Kidney (tissue), 14 donors: ENCODE measurements around the gene MCTP2. TPM values are rescaled to one million over a fixed set of nuclear protein-coding genes. Genes with fewer than 3 reads are reported as not detected.

Experiments used
- DNase-seq, 5 donors: peaks; one replicate each; pipeline ENCODE4 v3.0.0-alpha.2; 2013 to 2020
- FAIRE-seq: peaks from 2 replicates; lab custom pipeline; 2012; peaks lifted over from hg19 to GRCh38; lab: Jason Lieb, UNC
- H3K27ac ChIP-seq, 2 donors: one replicate each; pipeline ENCODE4 v1.7.0; 2013; ENCODE audit warnings: low read depth in 2 of 2, low read length in 2 of 2, inconsistent platforms in 1 of 2
- H3K27me3 ChIP-seq: one replicate; pipeline ENCODE4 v1.7.1; 2013; ENCODE audit warnings: low read length, inconsistent platforms; ENCODE audit not compliant: control insufficient read depth, insufficient read depth
- H3K36me3 ChIP-seq, 3 donors: one replicate each; pipeline versions ENCODE4 v1.7.0 to v1.7.1; 2013; ENCODE audit warnings: low read length in 3 of 3, control low read depth in 1 of 3, inconsistent platforms in 1 of 3; ENCODE audit not compliant: insufficient read depth in 3 of 3, control insufficient read depth in 2 of 3
- H3K4me1 ChIP-seq, 3 donors: one replicate each; pipeline versions ENCODE4 v1.7.0 to v1.7.1; 2013; ENCODE audit warnings: low read length in 3 of 3, inconsistent platforms in 1 of 3, low read depth in 1 of 3; ENCODE audit not compliant: control insufficient read depth in 2 of 3, insufficient read depth in 2 of 3
- H3K4me3 ChIP-seq, 3 donors: one replicate each; pipeline versions ENCODE4 v1.7.0 to v1.8.1; 2013; ENCODE audit warnings: low read length in 3 of 3, control low read depth in 1 of 3, inconsistent platforms in 1 of 3
- H3K9ac ChIP-seq, 3 donors: one replicate each; pipeline versions ENCODE4 v1.7.0 to v1.7.1; 2013; ENCODE audit warnings: low read length in 3 of 3, control low read depth in 1 of 3, inconsistent platforms in 1 of 3
- H3K9me3 ChIP-seq, 3 donors: one replicate each; pipeline versions ENCODE4 v1.7.0 to v1.7.1; 2013; ENCODE audit warnings: low read length in 3 of 3, control low read depth in 1 of 3, inconsistent platforms in 1 of 3; ENCODE audit not compliant: control insufficient read depth in 2 of 3, insufficient read depth in 1 of 3
- CTCF ChIP-seq: IDR thresholded peaks from 3 replicates; pipeline ENCODE4 v1.5.1; 2012; ENCODE audit warnings: mild to moderate bottlenecking, moderate library complexity, borderline replicate concordance; ENCODE audit not compliant: insufficient read depth; ENCODE audit errors: extremely low read depth
- intact Hi-C: fragments of 100-400 bp; cut with DNase I; formaldehyde crosslinking; loops from one replicate; pipeline ENCODE4 v1.11.1; 2022
- polyA plus RNA-seq: library from polyadenylated mRNA; stranded (reverse); fragments of 350-450 nt; fragmentation: Illumina TruSeq; extraction: RNeasy Lipid Tissue Mini Kit (QIAGEN cat#74804); gene quantifications from one replicate; pipeline ENCODE4 v1.2.3, GENCODE V29; 2014; ENCODE audit warnings: low read depth, low replicate concordance; ENCODE audit not compliant: insufficient read depth
- total RNA-seq: library from RNA; stranded (reverse); fragmentation: NEBNext Ultra II Directional; extraction: Animal tissue kit (Norgen Biotek cat#: 25700); gene quantifications from one replicate; pipeline ENCODE4 v1.2.1, GENCODE V29; 2021
- donor health status: control.
- donor health status: control.
- donor health status: control.
- donor health status: control.
- donor health status: control.
- donor health status: DM: yes; HTN: yes; CAD: no.
- donor health status: Normal renal cell carcinoma (clear cell type).

Gene MCTP2
- total and polyA plus RNA-seq, 2 donors from 2014 or later, result 1.2 to 21.1 TPM

- H3K36me3 ChIP-seq, result no peaks in the 10 kb centered on the region
- no peaks in the 10 kb centered on the region for H3K9me3 ChIP-seq
- no peak overlapping the region for H3K27ac ChIP-seq
- intact Hi-C loops, result no loop called here
- DNase-seq, result no peak
- H3K27me3 ChIP-seq, result no peaks in the 10 kb centered on the region
- no peak for TF ChIP-seq CTCF
- no peaks in the 10 kb centered on the region for H3K4me1 ChIP-seq
- no peak overlapping the region for H3K4me3 ChIP-seq
- no peak overlapping the region for H3K9ac ChIP-seq
- FAIRE-seq, result no peak
These were observed 32.2 kb downstream of the MCTP2 start for GRCh38 chr15:94263341-94264273.

- DNase-seq, result no peak
- Histone ChIP-seq H3K9ac (no peak overlapping the region), H3K27me3 (no peaks in the 10 kb centered on the region), H3K9me3 (no peaks in the 10 kb centered on the region), H3K36me3 (no peaks in the 10 kb centered on the region), H3K27ac (no peak overlapping the region), H3K4me3 (no peak overlapping the region), H3K4me1 (no peaks in the 10 kb centered on the region)
- FAIRE-seq, result no peak
- intact Hi-C loops, result no loop called here
- TF ChIP-seq CTCF, result no peak
These were observed 33.6 kb downstream of the MCTP2 start for GRCh38 chr15:94265009-94265408.

GRCh38 chr15:94265982-94266381, 34.6 kb downstream of the MCTP2 start:
- no peak for DNase-seq
- FAIRE-seq, result no peak
- TF ChIP-seq CTCF, result no peak

More at GRCh38 chr15:94265982-94266381, 34.6 kb downstream of the MCTP2 start:
- no peaks in the 10 kb centered on the region for H3K27me3 ChIP-seq
- H3K27ac ChIP-seq, result no peak overlapping the region
- no peak overlapping the region for H3K4me3 ChIP-seq
- H3K9ac ChIP-seq, result no peak overlapping the region
- H3K36me3 ChIP-seq, result no peaks in the 10 kb centered on the region
- intact Hi-C loops, result no loop called here
- H3K9me3 ChIP-seq, result no peaks in the 10 kb centered on the region
- H3K4me1 ChIP-seq, result no peaks in the 10 kb centered on the region
